NCI-H2171 treated with DMSO at 0.1 percent for 48 hours (cell line): ENCODE data around the gene BIRC5.

Experiments used
- DNase-seq: peaks from one replicate; lab custom pipeline; 2025; lab: John Stamatoyannopoulos, UW

The BIRC5 gene

GRCh38 chr17:78256707-78257591, 42.9 kb downstream of the BIRC5 start:
- no peak for DNase-seq

- no peak for DNase-seq
Measured at GRCh38 chr17:78257810-78258322, 43.8 kb downstream of the BIRC5 start.

GRCh38 chr17:78258323-78259191, 44.5 kb downstream of the BIRC5 start:
- DNase-seq: no peak

GRCh38 chr17:78259192-78259554, 45.1 kb downstream of the BIRC5 start:
- DNase-seq: no peak

- no peak for DNase-seq
Measured at GRCh38 chr17:78263063-78263735, 49.1 kb downstream of the BIRC5 start.

GRCh38 chr17:78263736-78264340, 49.8 kb downstream of the BIRC5 start:
- no peak for DNase-seq

- no peak for DNase-seq
Measured at GRCh38 chr17:78264590-78264989, 50.5 kb downstream of the BIRC5 start.

- no peak for DNase-seq
Measured at GRCh38 chr17:78265121-78265520, 51.1 kb downstream of the BIRC5 start.

- no peak for DNase-seq
Measured at GRCh38 chr17:78266231-78266631, 52.2 kb downstream of the BIRC5 start.

- DNase-seq: no peak
Measured at GRCh38 chr17:78266771-78267170, 52.7 kb downstream of the BIRC5 start.

GRCh38 chr17:78267253-78268073, 53.4 kb downstream of the BIRC5 start:
- no peak for DNase-seq

GRCh38 chr17:78268191-78268874, 54.3 kb downstream of the BIRC5 start:
- no peak for DNase-seq

GRCh38 chr17:78268951-78269905, 55.2 kb downstream of the BIRC5 start:
- no peak for DNase-seq

GRCh38 chr17:78269955-78270381, 55.9 kb downstream of the BIRC5 start:
- no peak for DNase-seq

- no peak for DNase-seq
Measured at GRCh38 chr17:78271419-78272170, 57.5 kb downstream of the BIRC5 start.

GRCh38 chr17:78272181-78272913, 58.3 kb downstream of the BIRC5 start:
- peak; percentile 56 for DNase-seq

GRCh38 chr17:78272914-78273258, 58.8 kb downstream of the BIRC5 start:
- no peak for DNase-seq

- no peak for DNase-seq
Measured at GRCh38 chr17:78273813-78274212, 59.8 kb downstream of the BIRC5 start.
